ENCODE measurements around the gene NDUFB2. TPM values are rescaled to one million over a fixed set of nuclear protein-coding genes. Genes with fewer than 3 reads are reported as not detected.
"Not testable (repeated sequence)": the region's sequence is repeated elsewhere in the genome, so short reads cannot be mapped to it uniquely, and the experiment has no call there.

Gene NDUFB2
- polyA plus RNA-seq, 1 donor (not counting 4 experiments of a cell fraction or from before 2014, with no cell fraction given): 379 TPM

DNA sequence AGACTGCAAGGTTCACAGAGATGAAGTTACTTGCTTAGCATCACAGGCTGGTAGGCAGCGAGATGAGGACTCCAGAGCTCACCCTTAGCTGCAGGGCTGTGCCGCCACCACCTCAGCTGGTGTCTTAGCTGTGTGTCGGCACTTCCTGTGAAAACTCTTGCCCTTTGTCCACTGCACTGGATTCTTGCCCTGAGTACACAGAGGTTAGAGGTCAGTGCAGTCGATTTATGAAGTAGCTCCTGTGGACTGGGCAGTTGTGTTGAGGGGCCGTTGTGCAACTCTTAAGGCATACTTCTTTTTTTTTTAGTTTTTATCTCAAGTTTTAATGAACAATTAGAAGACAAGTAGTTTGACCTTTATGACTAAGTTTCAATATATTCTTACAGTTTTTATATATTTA, 10.6 kb downstream of the NDUFB2 start:
- H3K79me2 ChIP-seq (ENCODE audit: control insufficient read depth, insufficient read depth, low read length): peaks cover 7% of the 10 kb centered on the region
- no peak overlapping the region for H3K9ac ChIP-seq (ENCODE audit: control insufficient read depth, extremely low read depth, insufficient read depth, low read length)
- no peak for FAIRE-seq
- no peak overlapping the region for H3K4me2 ChIP-seq (ENCODE audit: control insufficient read depth, extremely low read depth, insufficient read depth, low read depth, low read length)
- H3K36me3 ChIP-seq (ENCODE audit: control insufficient read depth in 2 of 2, extremely low read depth in 1 of 2, insufficient read depth in 2 of 2, low read length in 2 of 2): peaks cover 10% of the 10 kb centered on the region in 2 experiments
- no peak overlapping the region for H3K4me3 ChIP-seq (ENCODE audit: control insufficient read depth in 2 of 3, extremely low read depth in 1 of 3, insufficient read depth in 2 of 3, low read depth in 1 of 3, low read length in 3 of 3)
- no peaks in the 10 kb centered on the region for H3K4me1 ChIP-seq (ENCODE audit: control insufficient read depth, extremely low read depth, insufficient read depth, low read length)
- H3K9me3 ChIP-seq (ENCODE audit: control insufficient read depth, low read depth, low read length): no peaks in the 10 kb centered on the region
- H3K27ac ChIP-seq (ENCODE audit: control insufficient read depth, insufficient read depth, low read length): no peak overlapping the region
- H2AFZ ChIP-seq (ENCODE audit: control insufficient read depth, low read length): no peak overlapping the region
- no peaks in the 10 kb centered on the region for H4K20me1 ChIP-seq (ENCODE audit: control insufficient read depth, extremely low read depth, insufficient read depth, low read length)
- H3K9me1 ChIP-seq (ENCODE audit: control insufficient read depth, extremely low read depth, insufficient read depth, low read length): no peaks in the 10 kb centered on the region
- no peaks in the 10 kb centered on the region for H3K27me3 ChIP-seq (ENCODE audit: control insufficient read depth, extremely low read depth, insufficient read depth, low read length)
- no peak for DNase-seq (ENCODE audit: low read depth, low spot score)
- TF ChIP-seq EZH2 (IDR thresholded peaks at IDR 0.05; ENCODE audit: low read length): no peak
- TF ChIP-seq, protein P1, sequence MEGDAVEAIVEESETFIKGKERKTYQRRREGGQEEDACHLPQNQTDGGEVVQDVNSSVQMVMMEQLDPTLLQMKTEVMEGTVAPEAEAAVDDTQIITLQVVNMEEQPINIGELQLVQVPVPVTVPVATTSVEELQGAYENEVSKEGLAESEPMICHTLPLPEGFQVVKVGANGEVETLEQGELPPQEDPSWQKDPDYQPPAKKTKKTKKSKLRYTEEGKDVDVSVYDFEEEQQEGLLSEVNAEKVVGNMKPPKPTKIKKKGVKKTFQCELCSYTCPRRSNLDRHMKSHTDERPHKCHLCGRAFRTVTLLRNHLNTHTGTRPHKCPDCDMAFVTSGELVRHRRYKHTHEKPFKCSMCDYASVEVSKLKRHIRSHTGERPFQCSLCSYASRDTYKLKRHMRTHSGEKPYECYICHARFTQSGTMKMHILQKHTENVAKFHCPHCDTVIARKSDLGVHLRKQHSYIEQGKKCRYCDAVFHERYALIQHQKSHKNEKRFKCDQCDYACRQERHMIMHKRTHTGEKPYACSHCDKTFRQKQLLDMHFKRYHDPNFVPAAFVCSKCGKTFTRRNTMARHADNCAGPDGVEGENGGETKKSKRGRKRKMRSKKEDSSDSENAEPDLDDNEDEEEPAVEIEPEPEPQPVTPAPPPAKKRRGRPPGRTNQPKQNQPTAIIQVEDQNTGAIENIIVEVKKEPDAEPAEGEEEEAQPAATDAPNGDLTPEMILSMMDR (optimal IDR thresholded peaks at IDR 0.05 in 1 of 3, IDR thresholded peaks at IDR 0.05 in 1 of 3, conservative IDR thresholded peaks at IDR 0.05 in 1 of 3; ENCODE audit: extremely low read depth in 1 of 3, insufficient read depth in 2 of 3, low read length in 3 of 3): no peak
- dilution Hi-C loops (cut with MboI; ENCODE audit: extremely low pct_ligation_motif_present, low sequenced_read_pairs): no loop called here

DNA sequence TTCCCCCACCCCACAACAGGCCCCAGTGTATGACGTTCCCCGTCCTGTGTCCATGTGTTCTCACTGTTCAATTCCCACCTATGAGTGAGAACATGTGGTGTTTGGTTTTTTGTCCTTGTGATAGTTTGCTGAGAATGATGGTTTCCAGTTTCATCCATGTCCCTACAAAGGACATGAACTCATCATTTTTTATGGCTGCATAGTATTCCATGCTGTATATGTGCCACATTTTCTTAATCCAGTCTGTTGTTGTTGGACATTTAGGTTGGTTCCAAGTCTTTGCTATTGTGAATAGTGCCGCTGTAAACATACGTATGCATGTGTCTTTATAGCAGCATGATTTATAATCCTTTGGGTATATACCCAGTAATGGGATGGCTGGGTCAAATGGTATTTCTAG, 12.3 kb downstream of the NDUFB2 start:
- H3K9me3 ChIP-seq (ENCODE audit: control insufficient read depth, low read depth, low read length); H3K27me3 ChIP-seq (ENCODE audit: control insufficient read depth, extremely low read depth, insufficient read depth, low read length); DNase-seq (ENCODE audit: low read depth, low spot score); dilution Hi-C loops (cut with MboI; ENCODE audit: extremely low pct_ligation_motif_present, low sequenced_read_pairs); H3K27ac ChIP-seq (ENCODE audit: control insufficient read depth, insufficient read depth, low read length); H3K4me1 ChIP-seq (ENCODE audit: control insufficient read depth, extremely low read depth, insufficient read depth, low read length); H3K9me1 ChIP-seq (ENCODE audit: control insufficient read depth, extremely low read depth, insufficient read depth, low read length); H2AFZ ChIP-seq (ENCODE audit: control insufficient read depth, low read length); H3K9ac ChIP-seq (ENCODE audit: control insufficient read depth, extremely low read depth, insufficient read depth, low read length); H4K20me1 ChIP-seq (ENCODE audit: control insufficient read depth, extremely low read depth, insufficient read depth, low read length); H3K4me3 ChIP-seq (ENCODE audit: control insufficient read depth in 2 of 3, extremely low read depth in 1 of 3, insufficient read depth in 2 of 3, low read depth in 1 of 3, low read length in 3 of 3); H3K79me2 ChIP-seq (ENCODE audit: control insufficient read depth, insufficient read depth, low read length); FAIRE-seq; H3K4me2 ChIP-seq (ENCODE audit: control insufficient read depth, extremely low read depth, insufficient read depth, low read depth, low read length): not testable (repeated sequence)
- peaks cover 10% of the 10 kb centered on the region in 2 experiments for H3K36me3 ChIP-seq (ENCODE audit: control insufficient read depth in 2 of 2, extremely low read depth in 1 of 2, insufficient read depth in 2 of 2, low read length in 2 of 2)

DNA sequence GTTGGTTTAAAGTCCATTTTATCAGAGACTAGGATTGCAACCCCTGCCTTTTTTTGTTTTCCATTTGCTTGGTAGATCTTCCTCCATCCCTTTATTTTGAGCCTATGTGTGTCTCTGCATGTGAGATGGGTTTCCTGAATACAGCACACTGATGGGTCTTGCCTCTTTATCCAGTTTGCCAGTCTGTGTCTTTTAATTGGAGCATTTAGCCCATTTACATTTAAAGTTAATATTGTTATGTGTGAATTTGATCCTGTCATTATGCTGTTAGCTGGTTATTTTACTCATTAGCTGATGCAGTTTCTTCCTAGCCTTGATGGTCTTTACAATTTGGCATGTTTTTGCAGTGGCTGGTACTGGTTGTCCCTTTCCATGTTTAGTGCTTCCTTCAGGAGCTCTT, 15.9 kb downstream of the NDUFB2 start:
- H4K20me1 ChIP-seq (ENCODE audit: control insufficient read depth, extremely low read depth, insufficient read depth, low read length); H3K27ac ChIP-seq (ENCODE audit: control insufficient read depth, insufficient read depth, low read length); H3K9ac ChIP-seq (ENCODE audit: control insufficient read depth, extremely low read depth, insufficient read depth, low read length); dilution Hi-C loops (cut with MboI; ENCODE audit: extremely low pct_ligation_motif_present, low sequenced_read_pairs); FAIRE-seq; H3K79me2 ChIP-seq (ENCODE audit: control insufficient read depth, insufficient read depth, low read length); DNase-seq (ENCODE audit: low read depth, low spot score); H3K27me3 ChIP-seq (ENCODE audit: control insufficient read depth, extremely low read depth, insufficient read depth, low read length); H3K9me1 ChIP-seq (ENCODE audit: control insufficient read depth, extremely low read depth, insufficient read depth, low read length); H3K4me1 ChIP-seq (ENCODE audit: control insufficient read depth, extremely low read depth, insufficient read depth, low read length); H3K4me2 ChIP-seq (ENCODE audit: control insufficient read depth, extremely low read depth, insufficient read depth, low read depth, low read length); H3K9me3 ChIP-seq (ENCODE audit: control insufficient read depth, low read depth, low read length); H3K4me3 ChIP-seq (ENCODE audit: control insufficient read depth in 2 of 3, extremely low read depth in 1 of 3, insufficient read depth in 2 of 3, low read depth in 1 of 3, low read length in 3 of 3); H2AFZ ChIP-seq (ENCODE audit: control insufficient read depth, low read length); H3K36me3 ChIP-seq (ENCODE audit: control insufficient read depth in 2 of 2, extremely low read depth in 1 of 2, insufficient read depth in 2 of 2, low read length in 2 of 2): not testable (repeated sequence)

Measured in keratinocyte (primary cell).